K562 (cell line): ENCODE data around the gene CENPH. TPM values are rescaled to one million over a fixed set of nuclear protein-coding genes. Genes with fewer than 3 reads are reported as not detected.
A peak's percentile ranks its signal among the peaks of the same experiment; 100 is the strongest.

ENCODE experiments used
- ATAC-seq: fragments of 200-7000 bp; cut with Tn5 transposase; 3 replicates; pipeline ENCODE4 v1.9.1; 2020; ENCODE audit warnings: moderate library complexity
- BruUV-seq: library from RNA; stranded (reverse); fragments of 400-500 nt; replicated peaks from 2 replicates; lab custom pipeline; 2021; lab: Mats Ljungman, UMichigan
- CTCF ChIA-PET: fragments of 300-600 bp; formaldehyde crosslinking; extraction: SDS; loops from one replicate; lab custom pipeline; 2021; ENCODE audit warnings: low intra/inter-chr PET ratio; lab: Yijun Ruan, JAX
- POLR2A ChIA-PET: fragments of 300-600, 350-650 bp; sonication (Branson Sonifier 250); formaldehyde crosslinking; extraction: SDS; loops from one replicate; lab custom pipeline; 2021; ENCODE audit warnings: antibody characterized with exemption, inconsistent platforms; lab: Yijun Ruan, JAX
- DNase-seq, 4 experiments: peaks; one replicate each; pipeline versions ENCODE4 v3.0.0 to v3.0.0-alpha.2; 2011 to 2018; ENCODE audit warnings: low spot score in 3 of 4, mixed read lengths in 3 of 4; ENCODE audit errors: extremely low read depth in 1 of 4
- FAIRE-seq: peaks from 2 replicates; lab custom pipeline; 2011; peaks lifted over from hg19 to GRCh38; lab: Jason Lieb, UNC
- H2AFZ ChIP-seq: 2 replicates; pipeline ENCODE4 v1.6.0; 2011; ENCODE audit warnings: low read depth, low read length, control low read depth, inconsistent platforms
- H3K27ac ChIP-seq: fragments of 200-600 bp; 3 replicates; pipeline ENCODE4 v1.8.0; 2011; ENCODE audit warnings: low read depth, mild to moderate bottlenecking, control low read depth, inconsistent platforms, low read length, moderate library complexity, mixed read lengths; ENCODE audit errors: extremely low read depth
- H3K27me3 ChIP-seq, 2 experiments: fragments of 300-600 bp in 1 of 2; 2 replicates in 1 of 2; 3 replicates in 1 of 2; pipeline versions ENCODE4 v1.6.0 to v1.8.0; 2011; ENCODE audit warnings: inconsistent platforms in 2 of 2, low read length in 2 of 2, mild to moderate bottlenecking in 1 of 2, mixed read lengths in 1 of 2, moderate library complexity in 1 of 2; ENCODE audit not compliant: control insufficient read depth in 2 of 2, insufficient read depth in 2 of 2
- H3K36me3 ChIP-seq: fragments of 300-600 bp; 3 replicates; pipeline ENCODE4 v1.8.0; 2011; ENCODE audit warnings: mild to moderate bottlenecking, low read length, inconsistent platforms; ENCODE audit not compliant: control insufficient read depth, insufficient read depth
- H3K4me1 ChIP-seq, 2 experiments: fragments of 200-600 bp in 1 of 2; replicated peaks in 1 of 2; 2 replicates in 1 of 2; 3 replicates in 1 of 2; pipeline versions ENCODE4 v1.5.1 to v1.8.0; 2011; ENCODE audit warnings: inconsistent platforms in 2 of 2, low read length in 2 of 2, mild to moderate bottlenecking in 1 of 2, mixed read lengths in 1 of 2, moderate library complexity in 1 of 2; ENCODE audit not compliant: control insufficient read depth in 2 of 2, insufficient read depth in 2 of 2
- H3K4me2 ChIP-seq: 2 replicates; pipeline ENCODE4 v1.6.1; 2011; ENCODE audit warnings: low read length, control low read depth, inconsistent platforms, mixed read lengths; ENCODE audit not compliant: insufficient read depth
- H3K4me3 ChIP-seq: fragments of 200-600 bp; sonication (generic), shearing (Covaris generic); 2 replicates; pipeline ENCODE4 v1.5.1; 2016; ENCODE audit warnings: control low read depth, inconsistent platforms
- H3K79me2 ChIP-seq: fragments of 200-600 bp; 3 replicates; pipeline ENCODE4 v1.8.0; 2011; ENCODE audit warnings: low read length, inconsistent platforms; ENCODE audit not compliant: control insufficient read depth, insufficient read depth
- H3K9ac ChIP-seq, 2 experiments: 2 replicates each; pipeline versions ENCODE4 v1.6.0 to v1.6.1; 2011; ENCODE audit warnings: low read depth in 2 of 2, low read length in 2 of 2, control low read depth in 1 of 2, inconsistent platforms in 1 of 2, mild to moderate bottlenecking in 1 of 2, mixed read lengths in 1 of 2; ENCODE audit not compliant: insufficient read depth in 1 of 2
- H3K9me1 ChIP-seq: one replicate; pipeline ENCODE4 v1.6.0; 2011; ENCODE audit warnings: inconsistent platforms, mild to moderate bottlenecking, low read length, moderate library complexity; ENCODE audit not compliant: control insufficient read depth, insufficient read depth
- H3K9me3 ChIP-seq: replicated peaks from 2 replicates; pipeline ENCODE4 v1.5.1; 2011; ENCODE audit warnings: low read depth, low read length, inconsistent platforms; ENCODE audit not compliant: control insufficient read depth, insufficient read depth
- H4K20me1 ChIP-seq: replicated peaks from 2 replicates; pipeline ENCODE4 v1.6.1; 2011; ENCODE audit warnings: low read length, inconsistent platforms, mixed read lengths; ENCODE audit not compliant: control insufficient read depth, insufficient read depth
- CHD2 ChIP-seq: IDR thresholded peaks from 2 replicates; pipeline ENCODE4 v1.6.1; 2011; ENCODE audit warnings: low read depth, low read length
- CREB3L1 ChIP-seq: fragments of 450-650 bp; IDR thresholded peaks from 2 replicates; pipeline ENCODE4 v1.6.1; 2014; ENCODE audit warnings: low read depth, mild to moderate bottlenecking, moderate library complexity, borderline replicate concordance
- DPF2 ChIP-seq: fragments of 450-650 bp; IDR thresholded peaks from 2 replicates; pipeline ENCODE4 v1.6.1; 2016
- FOXK1 ChIP-seq: sonication (generic); formaldehyde crosslinking; IDR thresholded peaks from 2 replicates; pipeline ENCODE4 v1.8.0; 2022; ENCODE audit warnings: missing genetic modification reagents, mild to moderate bottlenecking, borderline replicate concordance
- MLLT1 ChIP-seq, 2 experiments: fragments of 450-650 bp; IDR thresholded peaks; 2 replicates each; pipeline ENCODE4 v1.6.1; 2016
- RBBP5 ChIP-seq: fragments of 200-600 bp; sonication (generic); IDR thresholded peaks from 2 replicates; pipeline ENCODE4 v1.6.1; 2012; ENCODE audit warnings: borderline replicate concordance, mild to moderate bottlenecking, low read length, control low read depth, inconsistent platforms; ENCODE audit not compliant: insufficient read depth, poor library complexity, severe bottlenecking
- YY1 ChIP-seq, 3 experiments: IDR thresholded peaks; 2 replicates each; pipeline ENCODE4 v1.6.1; 2011; ENCODE audit warnings: low read length in 2 of 3, mild to moderate bottlenecking in 2 of 3, moderate library complexity in 2 of 3, borderline replicate concordance in 1 of 3, control low read depth in 1 of 3, low read depth in 1 of 3; ENCODE audit not compliant: insufficient read depth in 3 of 3, insufficient replicate concordance in 2 of 3, control insufficient read depth in 1 of 3, insufficient read length in 1 of 3; ENCODE audit errors: extremely low read depth in 1 of 3
- ZBTB12 ChIP-seq: fragments of 250-450 bp; sonication (Bioruptor Pico); IDR thresholded peaks from 2 replicates; pipeline ENCODE4 v1.4.0; 2020
- ZBTB5 ChIP-seq: fragments of 450-650 bp; IDR thresholded peaks from 2 replicates; pipeline ENCODE4 v1.6.1; 2017; ENCODE audit warnings: antibody characterized with exemption
- ZNF316 ChIP-seq: fragments of 450-650 bp; IDR thresholded peaks from 2 replicates; pipeline ENCODE4 v1.6.1; 2016
- ZNF324 ChIP-seq: fragments of 250-450 bp; sonication (Bioruptor Pico); IDR thresholded peaks from 2 replicates; pipeline ENCODE4 v1.4.0; 2020; ENCODE audit warnings: mild to moderate bottlenecking
- ZNF507 ChIP-seq: conservative IDR thresholded peaks from 2 replicates; pipeline ENCODE4 v1.6.1; 2017; ENCODE audit warnings: missing genetic modification characterization, missing compliant biosample characterization
- WGBS: fragments of 100-300 bp; shearing (Covaris generic); methylation state at CpG from one replicate; pipeline ENCODE4 v1.1.6; 2016; ENCODE audit warnings: low coverage, mixed read lengths; ENCODE audit not compliant: insufficient coverage; ENCODE audit errors: missing lambda C conversion rate; 5-methylcytosine and 5-hydroxymethylcytosine counted together
- in situ Hi-C: fragments of 300-500 bp; cut with MboI; formaldehyde crosslinking; loops from 4 replicates; pipeline ENCODE4 v1.15.0; 2018; ENCODE audit warnings: inconsistent platforms, mixed read lengths
- intact Hi-C: fragments of 100-400 bp; cut with micrococcal nuclease; formaldehyde crosslinking; loops from 2 replicates; pipeline ENCODE4 v1.14.2; 2022
- polyA plus RNA-seq, 8 experiments: library from polyadenylated mRNA; depleted of rRNA in 4 of 8; stranded (reverse) in 5 of 8; unstranded in 3 of 8; fragments of >200 nt; fragmentation: Nextera tagmentation in 2 of 8; fragmentation: Illumina TruSeq in 1 of 8; extraction: Ambion mirVana in 2 of 8; extraction: Trizol in 1 of 8; gene quantifications; 2 replicates each; pipeline versions ENCODE4 v1.2.1 to v1.2.3, GENCODE V29; 2011 to 2014; ENCODE audit warnings: inconsistent platforms in 1 of 8, missing spikeins in 1 of 8
- total RNA-seq, 7 experiments: library from RNA; depleted of rRNA in 6 of 7; stranded (reverse); fragments of >200 nt in 6 of 7; fragmentation: Illumina TruSeq in 2 of 7; extraction: Trizol in 2 of 7; gene quantifications; 2 replicates each; pipeline versions ENCODE4 v1.2.1 to v1.2.3, GENCODE V29; 2011 to 2021; ENCODE audit warnings: low replicate concordance in 1 of 7

CENPH gene
- total and polyA plus RNA-seq, 9 of the 15 experiments (the other 6 are each of a cell fraction or from before 2014, with no cell fraction given): 10.5 to 124 (median 74.9) TPM

GRCh38 chr5:69234457-69235268, 45.3 kb downstream of the CENPH start, which contains the start of gene CDK7:
CDK7 (plus strand) TSS chr5:69234886; CDS start chr5:69234976, 90 bp downstream.
- peak within 1 kb of the TSS; percentile 86 for H3K27ac ChIP-seq
- peaks cover 32% of the 10 kb centered on the region for H3K36me3 ChIP-seq
- in situ Hi-C loops (no loop called here), intact Hi-C loops (loop anchor here (5.0 kb wide), 1 partner anchor 142 kb away; the partner anchor contains the start of gene SLC30A5)
- ChIA-PET CTCF (no interaction called here), POLR2A (interaction anchor here (0.7 to 3.2 kb wide), 8 partner anchors 9 to 45 kb away, joined by 3 to 12 read pairs (median 6); partner anchors contain the start of gene CENPH)
- FAIRE-seq (peak; percentile 96), DNase-seq (peak; percentile 94 to 96 (median 94)), ATAC-seq (peak; percentile 98)
- peaks cover 44% of the 10 kb centered on the region for H3K79me2 ChIP-seq
- no peaks in the 10 kb centered on the region for H3K9me1 ChIP-seq
- H3K4me2 ChIP-seq: peak within 1 kb of the TSS; percentile 97
- H3K27me3 ChIP-seq: no peaks in the 10 kb centered on the region
- peak within 1 kb of the TSS; percentile 95 to 99 for H3K9ac ChIP-seq
- no peaks in the 10 kb centered on the region for H4K20me1 ChIP-seq
- under 1% methylated on average over 47 of the region's 49 CpGs for WGBS
- H3K9me3 ChIP-seq: no peaks in the 10 kb centered on the region
- peak within 1 kb of the TSS; percentile 73 for H3K4me3 ChIP-seq
- peaks cover 8 to 11% of the 10 kb centered on the region in 2 experiments for H3K4me1 ChIP-seq
- TSS peak; percentile 81 for BruUV-seq
- peak within 1 kb of the TSS; percentile 100 for H2AFZ ChIP-seq
- 0 out of 2 replicates have a peak, but pooled peaks have one; percentile 17 for TF ChIP-seq CHD2
- no peak for TF ChIP-seq ZBTB5
- TF ChIP-seq DPF2: peak; percentile 66; the same call in 1 of the 2 replicates
- TF ChIP-seq ZNF324 (CRISPR knock-in tag): 0 out of 2 replicates have a peak, but pooled peaks have one; percentile 17
- no peak for TF ChIP-seq ZBTB12 (CRISPR knock-in tag)
- no peak for TF ChIP-seq MLLT1 (IDR thresholded peaks at IDR 0.05)
- no peak for TF ChIP-seq FOXK1 (CRISPR knock-in tag)
- TF ChIP-seq CREB3L1: peak; percentile 58; the same call in 1 of the 2 replicates
- TF ChIP-seq ZNF316: peak; percentile 60; the same call in 1 of the 2 replicates
- TF ChIP-seq ZNF507 (tag): no peak
- TF ChIP-seq RBBP5: peak; percentile 97
- peak; percentile 66 to 95 (median 85) for TF ChIP-seq YY1 (IDR thresholded peaks at IDR 0.05; ENCODE audit: borderline replicate concordance in 1 of 3, control insufficient read depth in 1 of 3, extremely low read depth in 1 of 3, insufficient read depth in 3 of 3, insufficient read length in 1 of 3, insufficient replicate concordance in 2 of 3, low read depth in 1 of 3, low read length in 2 of 3)
